OCI-LY3 (cell line): ENCODE measurements around the gene MOV10.

Source experiments
- CTCF ChIP-seq: fragments of 200-600, 300-600 bp; sonication (generic); IDR thresholded peaks from 2 replicates; pipeline ENCODE4 v1.5.1; 2014; ENCODE audit warnings: antibody characterized with exemption, low read length, low read depth
- EZH2phosphoT487 ChIP-seq: fragments of 200-600 bp; shearing (Covaris generic); IDR thresholded peaks from 2 replicates; pipeline ENCODE4 v1.6.1; 2018; ENCODE audit warnings: antibody characterized with exemption, mixed run types, low read depth

GRCh38 chr1:112701227-112702066, 27.0 kb downstream of the MOV10 start:
- TF ChIP-seq CTCF (no peak), EZH2phosphoT487 (no peak)
